Psoas muscle (tissue), 8 donors: ENCODE data around the gene SEZ6L. TPM values are rescaled to one million over a fixed set of nuclear protein-coding genes. Genes with fewer than 3 reads are reported as not detected.

ENCODE experiments used
- ATAC-seq, 4 donors: fragments of 200-7000 bp; cut with Tn5 transposase; one replicate each; pipeline ENCODE4 v1.9.1; 2020; ENCODE audit warnings: moderate library complexity in 3 of 4, mild to moderate bottlenecking in 2 of 4
- DNase-seq, 2 donors: peaks; one replicate each; pipeline ENCODE4 v3.0.0-alpha.2; 2020
- H3K27ac ChIP-seq: fragments of 200-600 bp; one replicate; pipeline ENCODE4 v1.8.0; 2022
- H3K27me3 ChIP-seq, 3 donors: fragments of 200-600 bp in 1 of 3; one replicate each; pipeline versions ENCODE4 v1.6.1 to v1.8.0; 2013 to 2022; ENCODE audit warnings: low read length in 2 of 3, mild to moderate bottlenecking in 2 of 3, moderate library complexity in 1 of 3; ENCODE audit not compliant: insufficient read depth in 3 of 3
- H3K36me3 ChIP-seq, 2 donors: fragments of 200-600 bp in 1 of 2; one replicate each; pipeline versions ENCODE4 v1.6.1 to v1.8.0; 2013 to 2022; ENCODE audit warnings: low read depth in 1 of 2, mild to moderate bottlenecking in 1 of 2, moderate library complexity in 1 of 2; ENCODE audit not compliant: insufficient read depth in 1 of 2
- H3K4me1 ChIP-seq: fragments of 200-600 bp; one replicate; pipeline ENCODE4 v1.8.0; 2022
- H3K4me3 ChIP-seq: fragments of 200-600 bp; one replicate; pipeline ENCODE4 v1.8.0; 2022; ENCODE audit warnings: mild to moderate bottlenecking
- H3K9me3 ChIP-seq: fragments of 200-600 bp; one replicate; pipeline ENCODE4 v1.8.0; 2022
- WGBS, 3 donors: extraction: QIAGEN DNeasy Blood & Tissue Kit; methylation state at CpG; one replicate each; pipeline versions ENCODE4 v1.1.6 to v1.1.7; 2013; 5-methylcytosine and 5-hydroxymethylcytosine counted together
- intact Hi-C, 2 donors: fragments of 100-400 bp; cut with DNase I; formaldehyde crosslinking; loops; one replicate each; pipeline versions ENCODE4 v1.11.0 to v1.14.2; 2022
- polyA plus RNA-seq, 3 donors: library from polyadenylated mRNA; stranded (reverse); fragments of 200-250 nt; gene quantifications; one replicate each; pipeline ENCODE4 v1.2.3, GENCODE V29; 2013
- total RNA-seq, 4 donors: library from RNA; stranded (reverse); fragmentation: NEBNext Ultra II Directional in 2 of 4; extraction: Animal tissue kit (Norgen Biotek cat#: 25700) in 2 of 4; gene quantifications; one replicate each; pipeline versions ENCODE4 v1.2.1 to v1.2.4, GENCODE V29; 2021 to 2023
- TF ChIP-seq, protein P1 (sequence below): fragments of 200-600 bp; IDR thresholded peaks from one replicate; pipeline ENCODE4 v1.8.0; 2022; ENCODE audit warnings: antibody characterized with exemption
- donor health status: healthy with polysubstance abuse.
- donor health status: DM: no; HTN: no; CAD: no; lungs with moderate emphysema.
- donor health status: Bipolar disorder and iron deficiency.
- donor health status: healthy.
- donor health status: DM: yes; HTN: yes; CAD: no.
- donor health status: DM: no; HTN: no; CAD: no.
- donor health status: DM: no; HTN: no; CAD: no.
- donor health status: DM: yes; HTN: yes; CAD: no.

The SEZ6L gene
- total and polyA plus RNA-seq, 7 donors, result 0.04 to 0.06 TPM; not detected in 5

DNA sequence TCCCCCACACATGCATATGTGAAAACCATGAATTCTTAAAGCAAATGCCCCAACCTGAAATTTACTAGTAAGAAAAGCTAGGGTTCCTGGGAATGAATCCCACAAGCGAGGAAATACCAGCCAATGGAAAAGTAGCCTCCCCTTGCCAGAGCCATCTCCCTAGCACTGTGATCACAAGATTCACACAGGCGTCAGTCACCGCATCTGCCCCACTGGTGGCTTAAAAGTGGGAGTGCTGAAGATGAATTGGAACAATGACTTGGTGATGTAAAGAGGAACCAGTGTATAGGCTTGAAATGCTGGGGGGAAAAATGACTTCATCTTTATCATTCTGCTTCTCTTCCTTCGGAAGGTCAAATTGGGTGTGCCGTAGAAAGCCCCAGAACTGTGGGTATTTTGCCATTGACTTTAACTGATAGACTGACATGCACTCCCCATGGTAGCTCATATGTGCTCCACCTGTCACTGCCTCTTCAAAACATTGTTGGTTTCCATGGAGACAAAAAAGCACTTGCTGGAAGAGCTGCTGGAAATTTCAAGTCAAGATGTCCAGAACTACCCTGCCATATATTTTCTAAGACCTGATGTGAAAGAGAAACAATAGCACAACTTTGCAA, 240.6 kb downstream of the SEZ6L start:
- intact Hi-C loops, result no loop called here
- H3K4me1 ChIP-seq, result no peaks in the 10 kb centered on the region
- H3K4me3 ChIP-seq, result no peak overlapping the region
- H3K36me3 ChIP-seq, result no peaks in the 10 kb centered on the region
- no peak for ATAC-seq
- WGBS, 3 donors, result 33 to 37% (median 36%) methylated on average over 5 of the region's 5 CpGs
- H3K9me3 ChIP-seq, result no peaks in the 10 kb centered on the region
- TF ChIP-seq, protein P1, sequence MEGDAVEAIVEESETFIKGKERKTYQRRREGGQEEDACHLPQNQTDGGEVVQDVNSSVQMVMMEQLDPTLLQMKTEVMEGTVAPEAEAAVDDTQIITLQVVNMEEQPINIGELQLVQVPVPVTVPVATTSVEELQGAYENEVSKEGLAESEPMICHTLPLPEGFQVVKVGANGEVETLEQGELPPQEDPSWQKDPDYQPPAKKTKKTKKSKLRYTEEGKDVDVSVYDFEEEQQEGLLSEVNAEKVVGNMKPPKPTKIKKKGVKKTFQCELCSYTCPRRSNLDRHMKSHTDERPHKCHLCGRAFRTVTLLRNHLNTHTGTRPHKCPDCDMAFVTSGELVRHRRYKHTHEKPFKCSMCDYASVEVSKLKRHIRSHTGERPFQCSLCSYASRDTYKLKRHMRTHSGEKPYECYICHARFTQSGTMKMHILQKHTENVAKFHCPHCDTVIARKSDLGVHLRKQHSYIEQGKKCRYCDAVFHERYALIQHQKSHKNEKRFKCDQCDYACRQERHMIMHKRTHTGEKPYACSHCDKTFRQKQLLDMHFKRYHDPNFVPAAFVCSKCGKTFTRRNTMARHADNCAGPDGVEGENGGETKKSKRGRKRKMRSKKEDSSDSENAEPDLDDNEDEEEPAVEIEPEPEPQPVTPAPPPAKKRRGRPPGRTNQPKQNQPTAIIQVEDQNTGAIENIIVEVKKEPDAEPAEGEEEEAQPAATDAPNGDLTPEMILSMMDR, result no peak
- no peak overlapping the region for H3K27ac ChIP-seq
- H3K27me3 ChIP-seq, result peaks cover 0 to 32% (median 0%) of the 10 kb centered on the region in 3 donors
- DNase-seq, result no peak

- Histone ChIP-seq H3K4me3 (no peak overlapping the region), H3K9me3 (no peaks in the 10 kb centered on the region), H3K36me3 (no peaks in the 10 kb centered on the region), H3K27ac (no peak overlapping the region), H3K4me1 (no peaks in the 10 kb centered on the region), H3K27me3 (peaks cover 0 to 34% (median 0%) of the 10 kb centered on the region in 3 donors)
- 62 to 67% (median 65%) methylated on average over 5 of the region's 5 CpGs for WGBS, 3 donors
- TF ChIP-seq, protein P1, result no peak
- DNase-seq (no peak), ATAC-seq (no peak)
- intact Hi-C loops, result no loop called here
Measured at GRCh38 chr22:26410386-26410785, 241.1 kb downstream of the SEZ6L start.

DNA sequence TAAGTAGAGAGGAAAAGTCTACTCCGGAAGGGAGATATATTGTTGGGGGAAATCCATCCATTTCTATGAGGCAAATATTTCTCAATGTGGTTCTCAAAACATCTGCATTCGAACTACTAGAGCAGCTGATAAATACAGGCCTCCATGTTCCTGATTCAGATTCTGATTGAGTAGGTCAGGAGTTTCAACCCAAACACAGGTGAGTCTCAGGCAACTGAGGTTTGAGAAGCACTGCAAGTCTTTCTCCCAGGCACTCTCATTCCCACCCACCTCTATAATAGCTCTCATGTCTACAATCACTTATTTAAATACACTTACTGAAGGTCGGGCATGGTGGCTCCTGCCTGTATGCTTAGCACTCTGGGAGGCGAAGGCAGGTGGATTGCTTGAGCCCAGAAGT, 245.1 kb downstream of the SEZ6L start:
- 87 to 90% (median 90%) methylated on average over 4 of the region's 4 CpGs for WGBS, 3 donors
- H3K9me3 ChIP-seq, result no peaks in the 10 kb centered on the region
- intact Hi-C loops, result no loop called here
- H3K36me3 ChIP-seq, result no peaks in the 10 kb centered on the region
- peaks cover 0 to 47% (median 6%) of the 10 kb centered on the region in 3 donors for H3K27me3 ChIP-seq
- H3K4me3 ChIP-seq, result no peak overlapping the region
- ATAC-seq (no peak), DNase-seq (no peak)
- no peak overlapping the region for H3K27ac ChIP-seq
- H3K4me1 ChIP-seq, result no peaks in the 10 kb centered on the region
- TF ChIP-seq, protein P1, result no peak

DNA sequence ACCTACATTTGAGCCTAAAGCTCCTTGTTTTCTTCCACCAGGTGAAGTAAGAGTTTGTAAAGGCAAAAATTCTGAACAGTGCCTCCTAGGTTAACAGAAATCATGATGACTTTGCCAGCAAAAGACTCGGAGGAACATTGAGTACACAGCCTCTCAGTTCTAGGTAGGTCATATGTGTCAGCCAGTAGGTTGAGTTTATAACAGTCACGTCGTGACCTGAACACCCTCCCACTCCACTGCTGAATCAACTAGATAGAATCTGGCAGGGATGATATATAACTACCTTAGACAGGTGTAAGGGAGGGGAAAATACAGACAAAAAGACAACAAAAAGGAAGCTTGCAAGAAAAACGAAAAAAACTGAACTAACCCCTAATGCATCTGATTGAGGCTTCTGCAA, 247.0 kb downstream of the SEZ6L start:
- whole genome bisulfite sequencing, 3 donors, result 45 to 62% (median 61%) methylated on average over 4 of the region's 4 CpGs
- no peak overlapping the region for H3K4me3 ChIP-seq
- ATAC-seq (no peak), DNase-seq (no peak)
- TF ChIP-seq, protein P1, result no peak
- H3K27ac ChIP-seq, result no peak overlapping the region
- no peaks in the 10 kb centered on the region for H3K4me1 ChIP-seq
- H3K36me3 ChIP-seq, result no peaks in the 10 kb centered on the region
- no peaks in the 10 kb centered on the region for H3K9me3 ChIP-seq
- H3K27me3 ChIP-seq, result peaks cover 0 to 41% (median 6%) of the 10 kb centered on the region in 3 donors
- intact Hi-C loops, result no loop called here
